OCI-LY3 (cell line): ENCODE data around the gene KCNK2.

Experiments used
- H2AFZ ChIP-seq: fragments of 200-600, 300-600 bp; shearing (Covaris generic); 2 replicates; pipeline ENCODE4 v1.6.0; 2014; ENCODE audit warnings: antibody characterized with exemption, low read depth, low read length
- H3K27ac ChIP-seq: fragments of 200-600, 300-600 bp; sonication (generic); 2 replicates; pipeline ENCODE4 v1.5.1; 2014; ENCODE audit warnings: mild to moderate bottlenecking, low read length, moderate library complexity, mixed read lengths
- H3K27me3 ChIP-seq: fragments of 200-600, 300-600 bp; sonication (generic); 2 replicates; pipeline ENCODE4 v1.6.1; 2014; ENCODE audit warnings: low read depth, low read length, mixed read lengths
- H3K36me3 ChIP-seq: fragments of 200-600, 300-600 bp; sonication (generic); replicated peaks from 2 replicates; pipeline ENCODE3; 2014; ENCODE audit warnings: low read depth, low read length, mixed read lengths
- H3K4me1 ChIP-seq: fragments of 300-600, 200-600 bp; sonication (generic); 2 replicates; pipeline ENCODE4 v1.6.1; 2014; ENCODE audit warnings: low read length, mixed read lengths
- H3K4me2 ChIP-seq: fragments of 200-600, 300-600 bp; sonication (generic); 2 replicates; pipeline ENCODE4 v1.6.1; 2014; ENCODE audit warnings: low read length, mixed read lengths
- H3K4me3 ChIP-seq: fragments of 300-600, 200-600 bp; sonication (generic); 2 replicates; pipeline ENCODE4 v1.5.1; 2014; ENCODE audit warnings: antibody characterized with exemption, mild to moderate bottlenecking, low read length, moderate library complexity
- H3K79me2 ChIP-seq: fragments of 300-600, 200-600 bp; shearing (Covaris generic); 2 replicates; pipeline ENCODE4 v1.6.1; 2014; ENCODE audit warnings: mild to moderate bottlenecking, low read length, mixed read lengths
- H3K9ac ChIP-seq: fragments of 300-600, 200-600 bp; shearing (Covaris generic); 2 replicates; pipeline ENCODE4 v1.6.0; 2014; ENCODE audit warnings: mild to moderate bottlenecking, low read length, moderate library complexity
- H3K9me3 ChIP-seq: fragments of 200-600, 300-600 bp; shearing (Covaris generic); 2 replicates; pipeline ENCODE4 v1.6.1; 2014; ENCODE audit warnings: low read length, mixed read lengths; ENCODE audit not compliant: insufficient read depth
- H4K20me1 ChIP-seq: fragments of 200-600, 300-600 bp; sonication (generic); 2 replicates; pipeline ENCODE4 v1.6.1; 2016; ENCODE audit warnings: low read length, mixed read lengths; ENCODE audit not compliant: insufficient read depth
- EZH2phosphoT487 ChIP-seq: fragments of 200-600 bp; shearing (Covaris generic); IDR thresholded peaks from 2 replicates; pipeline ENCODE4 v1.6.1; 2018; ENCODE audit warnings: antibody characterized with exemption, mixed run types, low read depth
- TF ChIP-seq, protein P1 (sequence below): fragments of 200-600, 300-600 bp; sonication (generic); IDR thresholded peaks from 2 replicates; pipeline ENCODE4 v1.5.1; 2014; ENCODE audit warnings: antibody characterized with exemption, low read length, low read depth

The KCNK2 gene

DNA sequence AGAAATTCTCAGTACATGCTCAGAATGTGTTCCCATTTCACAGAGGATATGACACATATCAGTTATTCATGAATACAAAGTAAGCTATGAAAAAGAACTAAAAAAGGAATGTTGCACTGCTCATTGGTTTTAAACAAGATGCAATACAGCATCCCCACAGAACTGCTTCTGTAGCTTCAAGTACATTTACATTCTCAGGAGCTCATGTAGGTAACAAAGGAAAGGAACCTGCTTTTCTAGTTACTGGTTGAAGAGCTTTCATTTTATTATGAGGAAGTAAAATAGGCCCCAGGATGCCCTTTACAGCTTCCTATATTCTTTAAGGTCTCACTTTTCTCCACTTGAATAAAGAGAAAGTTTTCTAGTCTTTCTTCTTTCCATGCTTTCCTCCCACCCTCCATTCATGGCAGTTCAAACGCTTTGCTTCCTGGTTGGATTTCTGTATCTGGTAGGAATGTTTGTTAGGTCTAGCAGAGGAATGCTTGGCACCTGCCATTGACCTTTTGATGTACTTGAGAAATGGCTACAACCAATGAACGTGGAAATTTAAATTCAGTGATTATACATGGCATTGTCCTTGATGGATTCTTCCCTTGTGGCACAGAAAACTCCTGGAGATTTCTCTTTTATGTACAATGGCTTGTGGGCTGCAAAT, 27.1 kb upstream of the KCNK2 start:
- H3K36me3 ChIP-seq: no peaks in the 10 kb centered on the region
- H3K79me2 ChIP-seq: no peaks in the 10 kb centered on the region
- H3K4me3 ChIP-seq: no peak overlapping the region
- no peak for TF ChIP-seq EZH2phosphoT487
- TF ChIP-seq, protein P1, sequence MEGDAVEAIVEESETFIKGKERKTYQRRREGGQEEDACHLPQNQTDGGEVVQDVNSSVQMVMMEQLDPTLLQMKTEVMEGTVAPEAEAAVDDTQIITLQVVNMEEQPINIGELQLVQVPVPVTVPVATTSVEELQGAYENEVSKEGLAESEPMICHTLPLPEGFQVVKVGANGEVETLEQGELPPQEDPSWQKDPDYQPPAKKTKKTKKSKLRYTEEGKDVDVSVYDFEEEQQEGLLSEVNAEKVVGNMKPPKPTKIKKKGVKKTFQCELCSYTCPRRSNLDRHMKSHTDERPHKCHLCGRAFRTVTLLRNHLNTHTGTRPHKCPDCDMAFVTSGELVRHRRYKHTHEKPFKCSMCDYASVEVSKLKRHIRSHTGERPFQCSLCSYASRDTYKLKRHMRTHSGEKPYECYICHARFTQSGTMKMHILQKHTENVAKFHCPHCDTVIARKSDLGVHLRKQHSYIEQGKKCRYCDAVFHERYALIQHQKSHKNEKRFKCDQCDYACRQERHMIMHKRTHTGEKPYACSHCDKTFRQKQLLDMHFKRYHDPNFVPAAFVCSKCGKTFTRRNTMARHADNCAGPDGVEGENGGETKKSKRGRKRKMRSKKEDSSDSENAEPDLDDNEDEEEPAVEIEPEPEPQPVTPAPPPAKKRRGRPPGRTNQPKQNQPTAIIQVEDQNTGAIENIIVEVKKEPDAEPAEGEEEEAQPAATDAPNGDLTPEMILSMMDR: no peak
- H3K9ac ChIP-seq: no peak overlapping the region
- H2AFZ ChIP-seq: no peak overlapping the region
- H4K20me1 ChIP-seq: no peaks in the 10 kb centered on the region
- H3K27ac ChIP-seq: no peak overlapping the region
- no peak overlapping the region for H3K4me2 ChIP-seq
- peaks cover 6% of the 10 kb centered on the region; the same call in 1 of the 2 replicates for H3K27me3 ChIP-seq
- no peaks in the 10 kb centered on the region for H3K9me3 ChIP-seq
- no peaks in the 10 kb centered on the region for H3K4me1 ChIP-seq

DNA sequence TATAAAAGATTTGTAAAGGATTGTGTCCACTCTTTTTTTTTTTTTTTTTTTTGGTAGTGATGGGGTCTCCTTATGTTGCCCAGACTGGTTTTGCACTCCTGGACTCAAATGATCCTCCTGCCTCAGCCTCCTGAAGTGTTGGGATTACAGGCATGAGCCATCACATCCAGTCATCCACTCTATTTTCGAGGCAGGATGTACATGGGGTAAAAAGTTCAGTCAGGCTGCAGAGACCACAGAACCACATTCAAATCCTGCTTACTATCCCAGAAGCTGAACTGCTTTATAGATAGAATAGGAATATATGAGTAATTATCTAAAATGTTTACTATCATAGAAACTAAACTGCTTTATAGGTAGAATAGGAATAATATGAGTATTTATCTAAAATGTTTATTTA, 26.0 kb upstream of the KCNK2 start:
- Histone ChIP-seq H3K27me3 (peaks cover 6% of the 10 kb centered on the region; the same call in 1 of the 2 replicates), H3K4me2 (no peak overlapping the region), H3K36me3 (no peaks in the 10 kb centered on the region), H3K9ac (no peak overlapping the region), H2AFZ (no peak overlapping the region), H3K79me2 (no peaks in the 10 kb centered on the region), H4K20me1 (no peaks in the 10 kb centered on the region), H3K4me3 (no peak overlapping the region), H3K9me3 (no peaks in the 10 kb centered on the region), H3K27ac (no peak overlapping the region), H3K4me1 (no peaks in the 10 kb centered on the region)
- TF ChIP-seq, protein P1: no peak
- no peak for TF ChIP-seq EZH2phosphoT487

DNA sequence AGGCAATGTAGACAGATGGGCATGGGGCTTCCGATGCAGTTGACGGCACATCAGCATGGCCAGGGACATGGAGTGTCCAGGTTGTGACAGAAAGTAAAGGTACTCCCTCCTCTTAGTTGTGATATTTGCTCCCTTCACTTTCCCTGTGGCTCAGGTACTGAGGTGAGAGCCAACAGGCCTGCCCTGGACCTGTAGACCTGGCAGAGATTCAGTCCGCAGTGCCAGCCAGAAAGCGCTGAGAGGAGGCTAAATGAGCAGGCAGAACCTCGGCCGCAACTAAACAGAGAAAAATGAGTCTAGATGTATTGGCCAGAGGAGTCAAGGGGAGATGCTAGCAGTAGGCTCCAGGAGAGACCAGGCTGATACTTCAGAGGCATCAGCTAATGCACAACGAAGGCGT, 22.6 kb upstream of the KCNK2 start:
- no peaks in the 10 kb centered on the region for H3K79me2 ChIP-seq
- no peak overlapping the region for H3K27ac ChIP-seq
- H3K36me3 ChIP-seq: no peaks in the 10 kb centered on the region
- no peak overlapping the region for H3K4me3 ChIP-seq
- no peak for TF ChIP-seq EZH2phosphoT487
- TF ChIP-seq, protein P1: no peak
- no peaks in the 10 kb centered on the region for H4K20me1 ChIP-seq
- H3K4me1 ChIP-seq: no peaks in the 10 kb centered on the region
- H3K4me2 ChIP-seq: no peak overlapping the region
- H3K9ac ChIP-seq: no peak overlapping the region
- peaks cover 6% of the 10 kb centered on the region; the same call in 1 of the 2 replicates for H3K27me3 ChIP-seq
- H3K9me3 ChIP-seq: no peaks in the 10 kb centered on the region
- no peak overlapping the region for H2AFZ ChIP-seq

DNA sequence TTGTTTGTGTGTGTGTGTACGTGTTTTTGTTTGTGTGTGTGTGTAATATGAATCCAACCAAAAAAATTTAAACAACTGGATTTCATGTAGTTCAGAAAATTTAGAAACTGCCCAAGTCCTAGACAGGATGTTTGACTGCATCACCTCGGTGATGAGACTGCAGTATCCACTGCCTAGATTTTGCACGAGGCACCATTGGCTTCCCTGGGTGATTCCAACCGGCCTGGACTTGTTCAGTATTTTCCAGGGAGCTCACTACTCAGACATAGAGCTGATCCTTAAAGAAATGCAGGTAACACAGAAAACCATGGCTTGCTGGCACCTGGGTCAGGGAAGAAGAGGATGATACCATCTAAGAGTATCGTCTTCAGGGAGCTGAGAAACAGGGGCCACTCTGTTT, 18.2 kb upstream of the KCNK2 start:
- Histone ChIP-seq H3K4me3 (no peak overlapping the region), H3K27me3 (no peaks in the 10 kb centered on the region), H3K9me3 (no peaks in the 10 kb centered on the region), H3K27ac (no peak overlapping the region), H3K36me3 (no peaks in the 10 kb centered on the region), H3K4me1 (no peaks in the 10 kb centered on the region), H3K9ac (no peak overlapping the region), H4K20me1 (no peaks in the 10 kb centered on the region), H3K79me2 (no peaks in the 10 kb centered on the region), H3K4me2 (no peak overlapping the region), H2AFZ (no peak overlapping the region)
- TF ChIP-seq, protein P1: no peak
- TF ChIP-seq EZH2phosphoT487: no peak
